Caco-2 (cell line): ENCODE data around the gene RNF32. TPM values are rescaled to one million over a fixed set of nuclear protein-coding genes. Genes with fewer than 3 reads are reported as not detected.

ENCODE experiments used
- BruUV-seq: library from RNA; stranded (reverse); fragments of 400-500 nt; replicated peaks from 2 replicates; lab custom pipeline; 2021; lab: Mats Ljungman, UMichigan
- CTCF ChIA-PET: fragments of 300-600 bp; sonication (Branson Sonifier 250); formaldehyde crosslinking; loops from one replicate; lab custom pipeline; 2022; ENCODE audit warnings: antibody characterized with exemption; lab: Charles Lee
- POLR2A ChIA-PET: fragments of 300-600 bp; sonication (Branson Sonifier 250); formaldehyde crosslinking; loops from one replicate; lab custom pipeline; 2022; ENCODE audit warnings: antibody characterized with exemption; lab: Charles Lee
- DNase-seq, 2 experiments: peaks; one replicate each; pipeline versions ENCODE4 v3.0.0 to v3.0.0-alpha.2; 2020 to 2022
- H3K27me3 ChIP-seq: replicated peaks from 2 replicates; pipeline ENCODE4 v1.6.0; 2011; ENCODE audit warnings: low read length; ENCODE audit not compliant: control insufficient read depth, insufficient read depth
- H3K36me3 ChIP-seq: 2 replicates; pipeline ENCODE4 v1.5.1; 2011; ENCODE audit warnings: low read length; ENCODE audit not compliant: control insufficient read depth, insufficient read depth
- H3K4me1 ChIP-seq: fragments of 250-450 bp; sonication (Bioruptor Pico); 2 replicates; pipeline ENCODE4 v1.5.1; 2020; ENCODE audit warnings: mild to moderate bottlenecking
- H3K4me3 ChIP-seq: 2 replicates; pipeline ENCODE4 v1.5.1; 2011; ENCODE audit warnings: low read depth, mild to moderate bottlenecking, control low read depth, low read length
- H3K9me3 ChIP-seq: fragments of 250-450 bp; sonication (Bioruptor Pico); 2 replicates; pipeline ENCODE4 v1.5.1; 2020; ENCODE audit warnings: mild to moderate bottlenecking, moderate library complexity
- H3K27ac Mint-ChIP-seq: one replicate; pipeline ENCODE4 v1.8.0; 2022; ENCODE audit warnings: mixed read lengths; ENCODE audit not compliant: unreplicated experiment
- H3K27me3 Mint-ChIP-seq: one replicate; pipeline ENCODE4 v1.8.0; 2022; ENCODE audit warnings: mixed read lengths; ENCODE audit not compliant: insufficient read depth, unreplicated experiment
- H3K36me3 Mint-ChIP-seq: one replicate; pipeline ENCODE4 v1.8.0; 2022; ENCODE audit warnings: mild to moderate bottlenecking, mixed read lengths; ENCODE audit not compliant: insufficient read depth, unreplicated experiment
- H3K4me1 Mint-ChIP-seq: one replicate; pipeline ENCODE4 v1.8.0; 2022; ENCODE audit warnings: low read depth, mixed read lengths; ENCODE audit not compliant: unreplicated experiment
- H3K4me3 Mint-ChIP-seq: one replicate; pipeline ENCODE4 v1.8.0; 2022; ENCODE audit warnings: mild to moderate bottlenecking, moderate library complexity, mixed read lengths; ENCODE audit not compliant: unreplicated experiment
- H3K9me3 Mint-ChIP-seq: one replicate; pipeline ENCODE4 v1.8.0; 2022; ENCODE audit warnings: mixed read lengths; ENCODE audit not compliant: unreplicated experiment
- intact Hi-C: fragments of 100-400 bp; cut with micrococcal nuclease; formaldehyde crosslinking; loops from one replicate; pipeline ENCODE4 v1.10.0; 2022; ENCODE audit not compliant: unreplicated experiment
- total RNA-seq: library from RNA; stranded (reverse); gene quantifications from 2 replicates; pipeline ENCODE4 v1.2.3, GENCODE V29; 2022
- TF ChIP-seq, protein P1 (sequence below), 2 experiments: fragments of 200-600 bp in 1 of 2; IDR thresholded peaks; 1 replicate in 1 of 2; 2 replicates in 1 of 2; pipeline versions ENCODE4 v1.5.1 to v1.8.0; 2011 to 2022; ENCODE audit warnings: antibody characterized with exemption in 1 of 2, control low read depth in 1 of 2, inconsistent platforms in 1 of 2, low read depth in 1 of 2, low read length in 1 of 2, mild to moderate bottlenecking in 1 of 2, moderate library complexity in 1 of 2; ENCODE audit not compliant: insufficient read depth in 1 of 2, severe bottlenecking in 1 of 2, unreplicated experiment in 1 of 2

The RNF32 gene
- total RNA-seq, 1 experiment from 2014 or later, result 26.0 TPM

DNA sequence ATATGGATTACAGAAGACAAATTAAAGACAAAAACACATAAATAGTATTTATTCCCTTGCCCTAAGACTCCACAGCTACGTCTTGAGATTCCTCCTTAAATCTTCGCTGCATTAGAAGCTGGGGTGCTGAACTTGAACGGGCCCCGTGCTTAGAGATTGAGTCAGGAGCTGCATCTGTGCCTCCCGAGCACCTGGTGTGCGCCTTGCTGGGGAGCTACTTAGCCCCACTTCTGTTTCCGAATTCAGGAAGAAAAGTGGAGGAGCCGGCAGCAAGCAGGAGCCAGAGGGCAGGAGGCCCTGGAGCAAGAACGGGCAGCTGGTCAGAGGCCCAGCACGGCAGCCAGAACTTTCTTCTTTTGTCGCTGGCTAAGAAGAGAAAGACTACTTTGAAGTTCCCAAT, 30.4 kb upstream of the RNF32 start:
- Histone ChIP-seq H3K4me1 (peaks cover 71% of the 10 kb centered on the region), H3K36me3 (peaks cover 1% of the 10 kb centered on the region; the same call in 1 of the 2 replicates), H3K9me3 (no peaks in the 10 kb centered on the region), H3K27me3 (no peaks in the 10 kb centered on the region), H3K4me3 (no peak overlapping the region)
- Mint-ChIP-seq H3K4me3 (peak overlapping the region; percentile 46), H3K4me1 (peaks cover 58% of the 10 kb centered on the region), H3K27ac (peak overlapping the region; percentile 97), H3K36me3 (peaks cover 39% of the 10 kb centered on the region), H3K9me3 (no peaks in the 10 kb centered on the region), H3K27me3 (no peaks in the 10 kb centered on the region)
- DNase-seq, result no peak
- TF ChIP-seq, protein P1, sequence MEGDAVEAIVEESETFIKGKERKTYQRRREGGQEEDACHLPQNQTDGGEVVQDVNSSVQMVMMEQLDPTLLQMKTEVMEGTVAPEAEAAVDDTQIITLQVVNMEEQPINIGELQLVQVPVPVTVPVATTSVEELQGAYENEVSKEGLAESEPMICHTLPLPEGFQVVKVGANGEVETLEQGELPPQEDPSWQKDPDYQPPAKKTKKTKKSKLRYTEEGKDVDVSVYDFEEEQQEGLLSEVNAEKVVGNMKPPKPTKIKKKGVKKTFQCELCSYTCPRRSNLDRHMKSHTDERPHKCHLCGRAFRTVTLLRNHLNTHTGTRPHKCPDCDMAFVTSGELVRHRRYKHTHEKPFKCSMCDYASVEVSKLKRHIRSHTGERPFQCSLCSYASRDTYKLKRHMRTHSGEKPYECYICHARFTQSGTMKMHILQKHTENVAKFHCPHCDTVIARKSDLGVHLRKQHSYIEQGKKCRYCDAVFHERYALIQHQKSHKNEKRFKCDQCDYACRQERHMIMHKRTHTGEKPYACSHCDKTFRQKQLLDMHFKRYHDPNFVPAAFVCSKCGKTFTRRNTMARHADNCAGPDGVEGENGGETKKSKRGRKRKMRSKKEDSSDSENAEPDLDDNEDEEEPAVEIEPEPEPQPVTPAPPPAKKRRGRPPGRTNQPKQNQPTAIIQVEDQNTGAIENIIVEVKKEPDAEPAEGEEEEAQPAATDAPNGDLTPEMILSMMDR (IDR thresholded peaks at IDR 0.05; ENCODE audit: insufficient read depth in 1 of 2, low read depth in 1 of 2, low read length in 1 of 2, severe bottlenecking in 1 of 2, unreplicated experiment in 1 of 2), result no peak
- no TSS peak for BruUV-seq
- POLR2A ChIA-PET, result no interaction called here
- intact Hi-C loops, result no loop called here
- CTCF ChIA-PET, result interaction anchor here (1.5 kb wide), 1 partner anchor 10 kb away, joined by 3 read pairs; no protein-coding TSS in a partner anchor

DNA sequence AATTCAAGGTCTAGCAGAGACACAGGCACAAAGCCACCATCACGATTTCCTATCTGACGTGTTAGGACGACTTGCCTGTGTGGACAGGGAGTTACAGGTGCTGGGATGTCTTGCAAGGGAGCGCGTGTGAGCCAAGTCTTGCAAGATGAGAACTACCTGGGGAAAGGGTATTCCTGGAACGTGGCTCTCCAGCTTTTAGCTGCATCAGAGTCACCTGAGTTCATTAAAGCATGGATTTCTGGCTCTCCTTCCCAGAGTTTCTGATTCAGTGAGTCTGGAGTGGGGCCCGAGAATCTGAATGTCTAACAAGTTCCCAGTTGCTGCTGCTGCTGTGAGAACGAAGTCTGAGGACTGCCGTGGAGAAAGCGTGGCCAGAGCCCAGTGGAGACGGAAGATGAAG, 30.0 kb upstream of the RNF32 start:
- Histone ChIP-seq H3K27me3 (no peaks in the 10 kb centered on the region), H3K36me3 (peaks cover 1% of the 10 kb centered on the region; the same call in 1 of the 2 replicates), H3K4me1 (peaks cover 75% of the 10 kb centered on the region), H3K9me3 (no peaks in the 10 kb centered on the region), H3K4me3 (no peak overlapping the region)
- peak overlapping the region; percentile 97 for H3K27ac Mint-ChIP-seq
- H3K4me1 Mint-ChIP-seq, result peaks cover 56% of the 10 kb centered on the region
- ChIA-PET POLR2A (no interaction called here), CTCF (interaction anchor here (0.9 kb wide), 1 partner anchor 24 kb away, joined by 3 read pairs; no protein-coding TSS in a partner anchor)
- TF ChIP-seq, protein P1 (IDR thresholded peaks at IDR 0.05; ENCODE audit: insufficient read depth in 1 of 2, low read depth in 1 of 2, low read length in 1 of 2, severe bottlenecking in 1 of 2, unreplicated experiment in 1 of 2), result no peak
- DNase-seq, result no peak
- peak overlapping the region; percentile 46 for H3K4me3 Mint-ChIP-seq
- H3K9me3 Mint-ChIP-seq, result no peaks in the 10 kb centered on the region
- no peaks in the 10 kb centered on the region for H3K27me3 Mint-ChIP-seq
- BruUV-seq, result no TSS peak
- intact Hi-C loops, result no loop called here
- peaks cover 37% of the 10 kb centered on the region for H3K36me3 Mint-ChIP-seq

DNA sequence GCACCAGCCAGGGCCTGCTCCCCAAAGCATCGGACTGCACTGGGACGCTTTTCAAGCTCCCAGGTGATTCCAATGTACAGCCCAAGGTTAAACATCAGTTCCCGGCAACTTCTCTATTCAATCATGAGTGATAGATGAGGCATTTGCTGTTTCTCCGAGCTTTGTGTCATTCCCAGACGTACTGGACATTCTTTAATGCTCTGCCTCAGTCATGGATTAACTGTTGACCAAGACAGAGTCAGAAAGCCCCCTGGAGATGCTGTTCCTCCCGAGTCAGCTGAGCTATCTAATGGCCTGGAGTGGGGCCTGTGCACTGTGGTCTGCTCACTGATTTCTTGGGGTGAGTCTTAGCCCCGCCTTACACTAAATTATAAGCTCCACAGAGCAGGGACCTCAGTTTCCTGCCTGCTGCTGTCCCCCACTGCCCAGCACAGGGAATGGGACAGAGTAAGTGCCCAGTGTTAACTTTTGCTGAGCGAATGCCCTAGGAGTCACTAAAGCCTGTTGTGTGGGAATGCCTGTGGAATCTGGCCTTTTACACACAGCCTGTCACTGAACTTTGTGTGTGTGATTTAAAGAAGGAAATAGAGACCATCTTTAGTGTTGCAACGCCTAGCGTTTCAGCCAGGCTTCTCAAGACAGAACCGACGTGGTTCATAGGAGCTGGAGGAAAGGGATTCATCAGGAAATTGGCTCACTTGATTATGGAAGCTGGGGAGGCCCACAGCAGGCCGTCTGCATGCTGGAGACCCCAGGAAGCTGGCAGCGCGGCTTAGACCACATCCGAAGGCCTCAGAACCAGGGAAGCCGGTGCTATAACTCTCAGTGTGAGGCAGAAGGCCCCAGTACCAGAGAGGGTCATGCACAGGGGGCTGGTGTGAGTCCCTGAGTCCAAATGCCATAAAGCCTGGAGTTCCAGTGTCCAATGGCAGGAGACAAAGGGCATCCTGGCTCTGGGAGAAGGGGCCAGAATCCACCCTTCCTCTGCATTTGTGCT, 29.3 kb upstream of the RNF32 start:
- H3K4me3 ChIP-seq, result no peak overlapping the region
- no peaks in the 10 kb centered on the region for H3K27me3 ChIP-seq
- POLR2A ChIA-PET, result no interaction called here
- TF ChIP-seq, protein P1 (IDR thresholded peaks at IDR 0.05; ENCODE audit: insufficient read depth in 1 of 2, low read depth in 1 of 2, low read length in 1 of 2, severe bottlenecking in 1 of 2, unreplicated experiment in 1 of 2), result no peak
- H3K4me3 Mint-ChIP-seq, result peak overlapping the region; percentile 46
- intact Hi-C loops, result no loop called here
- H3K9me3 Mint-ChIP-seq, result no peaks in the 10 kb centered on the region
- CTCF ChIA-PET, result interaction anchor here (0.9 kb wide), 1 partner anchor 24 kb away, joined by 3 read pairs; no protein-coding TSS in a partner anchor
- no peaks in the 10 kb centered on the region for H3K9me3 ChIP-seq
- H3K36me3 ChIP-seq, result peaks cover 1% of the 10 kb centered on the region; the same call in 1 of the 2 replicates
- peaks cover 40% of the 10 kb centered on the region for H3K36me3 Mint-ChIP-seq
- H3K27ac Mint-ChIP-seq, result peak overlapping the region; percentile 97
- peaks cover 78% of the 10 kb centered on the region for H3K4me1 ChIP-seq
- no peaks in the 10 kb centered on the region for H3K27me3 Mint-ChIP-seq
- no peak for DNase-seq
- BruUV-seq, result no TSS peak
- H3K4me1 Mint-ChIP-seq, result peaks cover 58% of the 10 kb centered on the region
